SK-N-SH treated with all-trans-retinoic acid at 6 μM for 48 hours (cell line): ENCODE measurements around the gene INSR.

Experiments
- ARNTL ChIP-seq: fragments of 450-650 bp; formaldehyde crosslinking; IDR thresholded peaks from 2 replicates; pipeline ENCODE4 v1.5.0; 2020; ENCODE audit warnings: low read depth, mild to moderate bottlenecking, moderate library complexity, borderline replicate concordance
- ESRRG ChIP-seq: fragments of 250-450 bp; sonication (Bioruptor Pico); IDR thresholded peaks from 2 replicates; pipeline ENCODE4 v1.6.1; 2021; ENCODE audit warnings: mild to moderate bottlenecking
- ISL1 ChIP-seq: fragments of 250-450 bp; sonication (Bioruptor Pico); IDR thresholded peaks from 2 replicates; pipeline ENCODE4 v2.1.2; 2022; ENCODE audit warnings: mild to moderate bottlenecking, moderate library complexity
- OSR1 ChIP-seq: fragments of 250-450 bp; sonication (Bioruptor Pico); IDR thresholded peaks from 2 replicates; pipeline ENCODE4 v1.8.0; 2022; ENCODE audit warnings: moderate library complexity, mild to moderate bottlenecking, inconsistent platforms
- SNAI2 ChIP-seq: fragments of 250-450 bp; sonication (Bioruptor Pico); IDR thresholded peaks from 2 replicates; pipeline ENCODE4 v1.5.0; 2020; ENCODE audit warnings: mild to moderate bottlenecking, moderate library complexity
- TCF4 ChIP-seq: fragments of 250-450 bp; sonication (Bioruptor Pico); IDR thresholded peaks from 2 replicates; pipeline ENCODE4 v1.8.0; 2021; ENCODE audit warnings: mild to moderate bottlenecking, moderate library complexity, borderline replicate concordance
- ZFP3 ChIP-seq: fragments of 250-450 bp; sonication (Bioruptor Pico); IDR thresholded peaks from 2 replicates; pipeline ENCODE4 v1.5.0; 2020; ENCODE audit warnings: mild to moderate bottlenecking, moderate library complexity
- TF ChIP-seq, protein P1 (sequence below): fragments of 250-450 bp; sonication (Bioruptor Pico); IDR thresholded peaks from 2 replicates; pipeline ENCODE4 v1.8.0; 2020; ENCODE audit warnings: mild to moderate bottlenecking, moderate library complexity, borderline replicate concordance

DNA sequence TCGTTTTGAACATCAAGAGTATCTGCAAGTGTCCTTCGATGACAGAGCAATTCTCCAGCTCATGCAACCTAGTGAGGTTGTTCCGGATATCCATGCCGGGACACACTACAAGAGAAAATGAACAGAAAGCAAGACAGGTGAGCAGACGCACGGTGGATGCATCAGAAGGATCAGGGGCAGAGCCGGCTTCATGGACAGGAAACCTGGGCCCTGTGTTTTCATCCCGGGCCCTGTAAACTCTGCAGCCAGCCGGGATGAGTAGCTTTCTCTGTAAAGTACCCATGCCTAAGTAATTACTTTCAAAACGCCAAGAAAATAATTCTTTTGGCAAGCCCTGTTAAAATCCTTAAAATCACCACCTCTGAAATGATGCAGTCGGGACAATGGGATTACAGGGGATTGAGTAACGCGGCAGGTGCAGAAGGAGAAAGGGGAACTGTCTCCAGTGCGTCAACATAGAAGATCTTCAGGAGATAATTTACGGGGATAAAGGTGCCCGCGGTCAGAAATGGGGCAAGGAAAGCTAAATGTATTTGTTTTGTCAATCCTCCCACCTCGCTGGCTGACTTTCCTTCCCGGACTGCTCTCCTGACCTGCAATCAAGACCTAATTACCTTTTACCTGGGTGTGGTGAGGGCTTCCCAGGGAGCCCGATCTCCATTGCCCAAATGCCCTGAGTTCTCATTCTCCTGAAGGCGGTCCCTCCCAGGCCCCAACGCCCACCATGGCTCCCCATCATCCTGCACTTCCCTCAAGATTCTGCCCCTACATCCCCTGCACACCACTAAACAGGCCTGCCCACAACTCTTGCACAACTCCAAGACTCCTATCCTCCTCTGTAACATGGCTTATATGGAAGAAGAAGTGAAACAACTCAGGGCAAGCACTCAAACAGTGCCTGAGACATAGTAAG lies 26.2 kb downstream of the INSR start:
- TF ChIP-seq TCF4 (CRISPR knock-in tag): no peak
- no peak for TF ChIP-seq OSR1 (CRISPR knock-in tag)
- TF ChIP-seq SNAI2 (CRISPR knock-in tag): no peak
- no peak for TF ChIP-seq ARNTL (CRISPR knock-in tag)
- TF ChIP-seq, protein P1, sequence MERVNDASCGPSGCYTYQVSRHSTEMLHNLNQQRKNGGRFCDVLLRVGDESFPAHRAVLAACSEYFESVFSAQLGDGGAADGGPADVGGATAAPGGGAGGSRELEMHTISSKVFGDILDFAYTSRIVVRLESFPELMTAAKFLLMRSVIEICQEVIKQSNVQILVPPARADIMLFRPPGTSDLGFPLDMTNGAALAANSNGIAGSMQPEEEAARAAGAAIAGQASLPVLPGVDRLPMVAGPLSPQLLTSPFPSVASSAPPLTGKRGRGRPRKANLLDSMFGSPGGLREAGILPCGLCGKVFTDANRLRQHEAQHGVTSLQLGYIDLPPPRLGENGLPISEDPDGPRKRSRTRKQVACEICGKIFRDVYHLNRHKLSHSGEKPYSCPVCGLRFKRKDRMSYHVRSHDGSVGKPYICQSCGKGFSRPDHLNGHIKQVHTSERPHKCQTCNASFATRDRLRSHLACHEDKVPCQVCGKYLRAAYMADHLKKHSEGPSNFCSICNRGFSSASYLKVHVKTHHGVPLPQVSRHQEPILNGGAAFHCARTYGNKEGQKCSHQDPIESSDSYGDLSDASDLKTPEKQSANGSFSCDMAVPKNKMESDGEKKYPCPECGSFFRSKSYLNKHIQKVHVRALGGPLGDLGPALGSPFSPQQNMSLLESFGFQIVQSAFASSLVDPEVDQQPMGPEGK (CRISPR knock-in tag): no peak
- TF ChIP-seq ISL1 (CRISPR knock-in tag): no peak
- no peak for TF ChIP-seq ESRRG (CRISPR knock-in tag)
- TF ChIP-seq ZFP3 (CRISPR knock-in tag): no peak
